Measurements from ENCODE around the gene HOXD10. TPM values are rescaled to one million over a fixed set of nuclear protein-coding genes. Genes with fewer than 3 reads are reported as not detected.

HOXD10 gene
- polyA plus RNA-seq, 1 experiment = not detected

DNA sequence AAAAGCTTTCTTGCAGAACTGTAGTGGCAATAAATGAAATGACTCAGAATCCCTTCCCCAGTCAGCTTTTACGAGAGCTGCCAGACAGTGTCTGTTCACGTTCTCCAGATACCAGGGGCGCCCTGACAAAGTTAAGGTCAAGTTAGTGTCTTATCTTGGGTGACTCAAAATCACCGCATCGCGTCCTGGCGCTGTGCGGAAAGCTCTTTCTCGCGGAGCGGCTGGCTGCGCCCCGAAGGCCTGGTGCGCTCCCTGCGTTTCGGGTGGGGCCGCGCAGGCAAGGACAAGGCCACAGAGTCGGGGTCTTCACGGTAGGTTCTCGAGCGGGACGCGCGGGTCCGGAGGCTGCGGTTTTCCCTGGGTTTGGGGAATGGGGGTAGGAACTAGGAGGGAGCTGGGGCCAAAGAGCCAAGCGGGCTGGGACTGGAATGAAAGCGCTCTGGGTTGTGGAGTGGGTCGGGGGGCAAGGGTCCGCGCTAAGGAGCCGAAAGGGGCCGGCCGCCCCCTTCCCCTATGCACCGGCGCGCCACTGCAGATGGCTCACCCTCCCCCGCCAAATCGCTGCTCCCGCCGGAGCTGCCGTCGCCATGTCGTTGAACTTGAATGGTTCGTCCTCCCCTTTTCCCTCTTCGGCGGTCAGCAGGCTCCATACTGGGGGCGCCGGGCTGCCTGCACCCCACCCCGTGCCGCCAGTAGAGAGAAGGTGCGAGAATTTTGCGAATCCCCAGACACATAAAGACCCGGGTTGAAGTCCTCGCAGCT is 12.1 kb upstream of the HOXD10 start:
- ChIA-PET CTCF (interaction anchor here (0.6 to 0.7 kb wide), 2 partner anchors 491 to 853 kb away, joined by 3 to 5 read pairs; no protein-coding TSS in a partner anchor), POLR2A (no interaction called here)
- peaks cover 88% of the 10 kb centered on the region for H3K27me3 ChIP-seq (ENCODE audit: control insufficient read depth, insufficient read depth, low read length)
- peaks cover 15% of the 10 kb centered on the region; the same call in 1 of the 2 replicates for H3K9me3 ChIP-seq (ENCODE audit: control insufficient read depth, insufficient read depth, low read length)
- H3K4me3 ChIP-seq (ENCODE audit: low read depth, low read length) = no peak overlapping the region
- no peak for DNase-seq (ENCODE audit: low read depth, low spot score)
- TF ChIP-seq, protein P1, sequence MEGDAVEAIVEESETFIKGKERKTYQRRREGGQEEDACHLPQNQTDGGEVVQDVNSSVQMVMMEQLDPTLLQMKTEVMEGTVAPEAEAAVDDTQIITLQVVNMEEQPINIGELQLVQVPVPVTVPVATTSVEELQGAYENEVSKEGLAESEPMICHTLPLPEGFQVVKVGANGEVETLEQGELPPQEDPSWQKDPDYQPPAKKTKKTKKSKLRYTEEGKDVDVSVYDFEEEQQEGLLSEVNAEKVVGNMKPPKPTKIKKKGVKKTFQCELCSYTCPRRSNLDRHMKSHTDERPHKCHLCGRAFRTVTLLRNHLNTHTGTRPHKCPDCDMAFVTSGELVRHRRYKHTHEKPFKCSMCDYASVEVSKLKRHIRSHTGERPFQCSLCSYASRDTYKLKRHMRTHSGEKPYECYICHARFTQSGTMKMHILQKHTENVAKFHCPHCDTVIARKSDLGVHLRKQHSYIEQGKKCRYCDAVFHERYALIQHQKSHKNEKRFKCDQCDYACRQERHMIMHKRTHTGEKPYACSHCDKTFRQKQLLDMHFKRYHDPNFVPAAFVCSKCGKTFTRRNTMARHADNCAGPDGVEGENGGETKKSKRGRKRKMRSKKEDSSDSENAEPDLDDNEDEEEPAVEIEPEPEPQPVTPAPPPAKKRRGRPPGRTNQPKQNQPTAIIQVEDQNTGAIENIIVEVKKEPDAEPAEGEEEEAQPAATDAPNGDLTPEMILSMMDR (IDR thresholded peaks at IDR 0.05; ENCODE audit: low read depth, low read length) = no peak
- no peak overlapping the region for H3K27ac ChIP-seq (ENCODE audit: low read depth, low read length)

- ChIA-PET CTCF (no interaction called here), POLR2A (no interaction called here)
- no peak for DNase-seq (ENCODE audit: low read depth, low spot score)
- H3K27me3 ChIP-seq (ENCODE audit: control insufficient read depth, insufficient read depth, low read length) = peaks cover 88% of the 10 kb centered on the region
- TF ChIP-seq, protein P1 (IDR thresholded peaks at IDR 0.05; ENCODE audit: low read depth, low read length) = no peak
- H3K4me3 ChIP-seq (ENCODE audit: low read depth, low read length) = no peak overlapping the region
- peaks cover 11% of the 10 kb centered on the region; the same call in 1 of the 2 replicates for H3K9me3 ChIP-seq (ENCODE audit: control insufficient read depth, insufficient read depth, low read length)
- H3K27ac ChIP-seq (ENCODE audit: low read depth, low read length) = no peak overlapping the region
These were observed 11.4 kb upstream of the HOXD10 start for GRCh38 chr2:176105078-176105729.

GRCh38 chr2:176105730-176106580 is 10.6 kb upstream of the HOXD10 start:
- Histone ChIP-seq H3K9me3 (ENCODE audit: control insufficient read depth, insufficient read depth, low read length) (peaks cover 6% of the 10 kb centered on the region; the same call in 1 of the 2 replicates), H3K27me3 (ENCODE audit: control insufficient read depth, insufficient read depth, low read length) (peaks cover 88% of the 10 kb centered on the region), H3K4me3 (ENCODE audit: low read depth, low read length) (no peak overlapping the region), H3K27ac (ENCODE audit: low read depth, low read length) (no peak overlapping the region)
- no peak for DNase-seq (ENCODE audit: low read depth, low spot score)
- ChIA-PET POLR2A (no interaction called here), CTCF (no interaction called here)
- TF ChIP-seq, protein P1 (IDR thresholded peaks at IDR 0.05; ENCODE audit: low read depth, low read length) = no peak

DNA sequence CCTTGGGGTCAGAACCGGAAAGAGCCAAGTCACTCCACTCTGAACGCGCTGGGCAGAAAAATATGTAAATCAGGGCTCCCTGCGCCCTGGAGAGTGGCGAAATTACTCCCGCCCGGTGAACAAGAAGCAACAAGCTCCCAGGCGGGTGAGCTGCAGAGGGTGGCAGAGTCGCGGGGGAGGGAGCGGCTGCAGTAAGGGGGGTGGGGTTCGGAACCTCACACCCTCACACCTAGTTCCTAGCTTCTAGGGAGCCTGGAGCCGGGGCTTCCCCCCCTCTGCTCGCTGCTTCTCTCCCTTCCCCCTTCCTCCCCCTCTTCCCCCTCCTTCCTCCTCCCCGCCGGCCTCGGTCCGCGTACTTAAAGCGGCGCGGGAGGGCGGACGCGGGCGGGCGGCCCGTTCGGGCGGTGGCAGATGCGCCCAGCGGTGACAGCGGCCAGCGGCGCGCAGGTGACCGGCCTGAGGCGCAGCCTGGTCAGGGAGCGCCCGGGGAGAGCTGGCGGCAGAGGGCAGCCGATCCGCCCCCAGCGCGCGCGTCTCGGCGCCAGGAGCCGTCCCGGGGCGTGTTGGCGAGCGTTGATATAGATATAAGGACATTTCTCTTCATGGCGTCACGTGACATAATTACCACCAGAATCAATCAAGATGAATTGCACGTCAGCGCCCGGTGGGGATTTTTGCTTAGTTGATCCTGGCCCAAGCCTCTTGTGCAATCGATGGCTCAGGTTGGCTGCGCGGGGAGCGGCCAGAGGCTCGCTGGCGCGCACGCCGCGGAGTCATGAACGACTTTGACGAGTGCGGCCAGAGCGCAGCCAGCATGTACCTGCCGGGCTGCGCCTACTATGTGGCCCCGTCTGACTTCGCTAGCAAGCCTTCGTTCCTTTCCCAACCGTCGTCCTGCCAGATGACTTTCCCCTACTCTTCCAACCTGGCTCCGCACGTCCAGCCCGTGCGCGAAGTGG is 9.7 kb upstream of the HOXD10 start, which contains the start of gene HOXD11:
Gene HOXD11 (plus strand): TSS at position 700 of the 959 bp plus-strand sequence. CDS start 76 bp downstream, at position 776.
- no peak for DNase-seq (ENCODE audit: low read depth, low spot score)
- POLR2A ChIA-PET = interaction anchor here (0.6 kb wide), 1 partner anchor 736 kb away, joined by 3 read pairs; no protein-coding TSS in a partner anchor

More for the DNA sequence above, 9.7 kb upstream of the HOXD10 start, which contains the start of gene HOXD11:
- CTCF ChIA-PET = no interaction called here
- Histone ChIP-seq H3K27ac (ENCODE audit: low read depth, low read length) (no peak within 1 kb of the TSS), H3K4me3 (ENCODE audit: low read depth, low read length) (no peak within 1 kb of the TSS), H3K9me3 (ENCODE audit: control insufficient read depth, insufficient read depth, low read length) (peaks cover 6% of the 10 kb centered on the region; the same call in 1 of the 2 replicates), H3K27me3 (ENCODE audit: control insufficient read depth, insufficient read depth, low read length) (peaks cover 86% of the 10 kb centered on the region)
- TF ChIP-seq, protein P1 (IDR thresholded peaks at IDR 0.05; ENCODE audit: low read depth, low read length) = no peak
